Epithelial cell of proximal tubule (primary cell): Measurements from ENCODE around the gene COG5. TPM values are rescaled to one million over a fixed set of nuclear protein-coding genes. Genes with fewer than 3 reads are reported as not detected.

ENCODE experiments used
- DNase-seq: peaks from one replicate; pipeline ENCODE4 v3.0.0-alpha.2; 2011; ENCODE audit warnings: low read depth
- H3K4me3 ChIP-seq: 2 replicates; pipeline ENCODE4 v1.5.1; 2011; ENCODE audit warnings: low read depth, mild to moderate bottlenecking, low read length
- total RNA-seq: library from RNA; depleted of rRNA; stranded (reverse); fragments of >200 nt; gene quantifications from 2 replicates; pipeline ENCODE4 v1.2.3, GENCODE V29; 2015
- TF ChIP-seq, protein P1 (sequence below): conservative IDR thresholded peaks from 2 replicates; pipeline ENCODE4 v1.5.1; 2012; ENCODE audit warnings: low read depth, mild to moderate bottlenecking, low read length

The COG5 gene
- total RNA-seq, 1 donor from 2014 or later = 31.4 TPM

- TF ChIP-seq, protein P1, sequence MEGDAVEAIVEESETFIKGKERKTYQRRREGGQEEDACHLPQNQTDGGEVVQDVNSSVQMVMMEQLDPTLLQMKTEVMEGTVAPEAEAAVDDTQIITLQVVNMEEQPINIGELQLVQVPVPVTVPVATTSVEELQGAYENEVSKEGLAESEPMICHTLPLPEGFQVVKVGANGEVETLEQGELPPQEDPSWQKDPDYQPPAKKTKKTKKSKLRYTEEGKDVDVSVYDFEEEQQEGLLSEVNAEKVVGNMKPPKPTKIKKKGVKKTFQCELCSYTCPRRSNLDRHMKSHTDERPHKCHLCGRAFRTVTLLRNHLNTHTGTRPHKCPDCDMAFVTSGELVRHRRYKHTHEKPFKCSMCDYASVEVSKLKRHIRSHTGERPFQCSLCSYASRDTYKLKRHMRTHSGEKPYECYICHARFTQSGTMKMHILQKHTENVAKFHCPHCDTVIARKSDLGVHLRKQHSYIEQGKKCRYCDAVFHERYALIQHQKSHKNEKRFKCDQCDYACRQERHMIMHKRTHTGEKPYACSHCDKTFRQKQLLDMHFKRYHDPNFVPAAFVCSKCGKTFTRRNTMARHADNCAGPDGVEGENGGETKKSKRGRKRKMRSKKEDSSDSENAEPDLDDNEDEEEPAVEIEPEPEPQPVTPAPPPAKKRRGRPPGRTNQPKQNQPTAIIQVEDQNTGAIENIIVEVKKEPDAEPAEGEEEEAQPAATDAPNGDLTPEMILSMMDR = no peak
- DNase-seq = no peak
- no peak overlapping the region for H3K4me3 ChIP-seq
These were observed 383.3 kb downstream of the COG5 start for GRCh38 chr7:107180378-107180777.

GRCh38 chr7:107179326-107180164, 384.2 kb downstream of the COG5 start:
- H3K4me3 ChIP-seq = no peak overlapping the region
- TF ChIP-seq, protein P1 = no peak
- no peak for DNase-seq

DNA sequence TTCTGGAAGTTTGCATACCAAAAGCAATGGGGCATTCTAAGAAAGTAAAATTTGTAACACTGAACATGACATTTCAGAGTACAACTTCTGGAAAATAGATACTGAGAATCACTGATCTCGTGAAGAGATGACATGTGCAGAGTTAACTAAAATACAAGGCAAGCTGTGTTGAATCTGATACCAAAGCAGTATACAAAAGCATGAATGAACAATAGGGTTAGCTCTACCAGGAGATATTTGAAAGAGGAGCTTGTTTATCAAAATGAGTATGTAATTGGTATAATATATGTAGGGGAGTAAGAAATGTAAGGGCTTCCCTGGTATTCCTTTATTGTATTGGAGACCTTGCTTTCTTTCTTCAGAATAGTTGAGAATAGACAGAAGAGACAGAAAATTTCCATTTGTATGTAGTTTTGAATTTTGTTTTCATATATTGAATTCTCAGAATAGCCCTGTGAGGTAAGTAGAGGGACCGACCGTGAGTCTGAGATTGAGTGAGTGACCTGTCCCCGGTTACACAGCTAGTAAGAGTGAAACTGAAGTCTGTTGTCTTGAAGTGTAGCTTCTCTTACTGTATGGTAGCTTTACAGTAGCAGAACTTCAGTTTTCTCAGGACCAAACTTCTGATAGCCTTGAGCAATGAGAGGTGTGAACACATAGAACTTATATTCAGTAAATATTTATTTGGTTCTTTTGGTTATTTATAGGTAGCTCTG, 389.9 kb downstream of the COG5 start:
- TF ChIP-seq, protein P1 = no peak
- DNase-seq = no peak
- H3K4me3 ChIP-seq = no peak overlapping the region

DNA sequence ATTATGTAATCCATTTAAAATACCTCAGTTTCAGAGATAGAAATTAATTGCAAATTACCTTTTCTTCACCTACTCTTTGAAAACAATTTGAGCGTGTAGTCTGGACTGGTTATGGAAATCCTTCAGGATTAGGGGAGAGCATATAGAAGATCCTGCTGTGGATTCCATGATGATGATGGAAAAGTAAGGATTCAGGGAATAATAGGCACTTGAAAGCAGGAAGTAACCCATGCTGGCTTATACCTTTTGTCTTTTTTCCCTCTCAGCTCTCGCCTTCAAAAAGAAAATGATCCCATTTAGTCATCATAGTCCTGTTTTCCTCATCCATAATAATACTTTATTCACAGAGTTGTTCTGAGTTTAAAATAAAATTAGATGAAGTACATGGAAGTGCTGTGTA, 390.5 kb downstream of the COG5 start:
- TF ChIP-seq, protein P1 = no peak
- no peak for DNase-seq
- H3K4me3 ChIP-seq = no peak overlapping the region

- TF ChIP-seq, protein P1 = no peak
- H3K4me3 ChIP-seq = no peak overlapping the region
- DNase-seq = no peak
These were observed 391.3 kb downstream of the COG5 start for GRCh38 chr7:107172276-107173032.

DNA sequence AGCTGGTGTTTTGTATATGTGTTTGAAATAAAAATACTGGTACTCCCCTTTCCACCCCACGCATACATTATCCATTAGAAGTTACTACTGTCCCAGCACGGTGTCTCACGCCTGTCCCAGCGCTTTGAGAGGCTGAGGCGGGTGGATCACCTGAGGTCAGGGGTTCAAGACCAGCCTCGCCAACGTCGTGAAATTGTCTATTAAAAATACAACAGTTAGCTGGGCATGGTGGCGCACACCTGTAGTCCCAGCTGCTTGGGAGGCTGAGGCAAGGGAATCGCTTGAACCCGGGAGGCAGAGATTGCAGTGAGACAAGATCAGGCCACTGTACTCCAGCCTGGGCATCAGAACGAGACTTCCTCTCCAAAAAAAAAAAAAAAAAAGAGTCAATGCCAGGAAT, 392.2 kb downstream of the COG5 start:
- TF ChIP-seq, protein P1 = no peak
- no peak overlapping the region for H3K4me3 ChIP-seq
- no peak for DNase-seq
